Stimulated activated CD8-positive, alpha-beta memory T cell treated with anti-CD3 and anti-CD28 coated beads, Interleukin-12 subunit alpha, Interleukin-12 subunit beta, amount 100 ng/mL, for 24 hours (primary cell): ENCODE results near the gene ACTR3C.
A peak's percentile ranks its signal among the peaks of the same experiment; 100 is the strongest.

Experiments used
- DNase-seq: peaks from one replicate; pipeline ENCODE4 v3.0.0-alpha.2; 2020; ENCODE audit errors: extremely low read depth

ACTR3C gene

DNA sequence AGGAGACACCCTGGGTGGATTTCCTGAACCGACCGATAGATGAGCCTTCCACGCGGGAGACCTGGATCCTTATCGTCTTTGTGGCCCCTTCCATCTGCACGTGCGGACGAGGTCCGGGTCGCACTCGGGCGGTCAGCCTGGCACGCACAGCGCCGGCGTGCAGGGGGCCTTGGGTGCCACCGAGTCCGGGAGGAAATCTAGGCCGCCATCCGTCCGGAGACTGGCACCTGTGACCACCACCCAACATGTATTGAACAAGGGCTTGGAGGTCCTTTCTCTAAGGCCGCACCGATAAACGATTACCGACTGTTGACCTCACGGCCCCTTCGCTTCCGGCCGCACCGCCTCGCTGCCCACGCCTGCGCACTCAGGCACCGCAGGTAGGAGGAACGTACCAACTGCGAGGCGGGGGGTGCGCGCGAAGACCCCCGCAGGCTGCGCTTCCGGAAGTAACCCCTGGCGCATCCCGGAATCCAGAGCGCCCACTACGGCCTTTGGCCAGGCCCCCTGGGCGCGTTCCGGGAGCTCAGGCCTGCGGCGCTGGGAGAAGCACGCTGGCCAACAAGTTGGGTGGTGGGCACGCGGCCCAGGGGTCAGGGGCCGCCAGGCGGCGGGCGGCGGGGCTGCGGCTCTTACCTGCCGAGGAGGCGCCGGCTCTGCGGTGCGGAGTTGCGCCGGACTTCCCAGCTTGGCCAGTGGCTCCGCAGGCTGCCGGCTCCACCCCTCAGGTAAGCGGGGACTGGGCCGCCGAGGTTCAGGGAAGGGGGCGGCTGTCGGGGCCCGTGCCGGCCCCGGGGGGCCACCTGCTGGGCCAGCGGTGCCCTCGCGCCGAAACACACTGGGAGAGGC, at the start of gene ACTR3C, which contains the start of gene LRRC61:
Gene ACTR3C, minus strand, starts transcription at position 713 of the 849 bp plus-strand sequence. CDS start 28,249 bp downstream, outside the sequence.
Gene LRRC61, plus strand, starts transcription at position 523 of the 849 bp plus-strand sequence. CDS start 13,507 bp downstream, outside the sequence.
- peak; percentile 54 for DNase-seq

DNA sequence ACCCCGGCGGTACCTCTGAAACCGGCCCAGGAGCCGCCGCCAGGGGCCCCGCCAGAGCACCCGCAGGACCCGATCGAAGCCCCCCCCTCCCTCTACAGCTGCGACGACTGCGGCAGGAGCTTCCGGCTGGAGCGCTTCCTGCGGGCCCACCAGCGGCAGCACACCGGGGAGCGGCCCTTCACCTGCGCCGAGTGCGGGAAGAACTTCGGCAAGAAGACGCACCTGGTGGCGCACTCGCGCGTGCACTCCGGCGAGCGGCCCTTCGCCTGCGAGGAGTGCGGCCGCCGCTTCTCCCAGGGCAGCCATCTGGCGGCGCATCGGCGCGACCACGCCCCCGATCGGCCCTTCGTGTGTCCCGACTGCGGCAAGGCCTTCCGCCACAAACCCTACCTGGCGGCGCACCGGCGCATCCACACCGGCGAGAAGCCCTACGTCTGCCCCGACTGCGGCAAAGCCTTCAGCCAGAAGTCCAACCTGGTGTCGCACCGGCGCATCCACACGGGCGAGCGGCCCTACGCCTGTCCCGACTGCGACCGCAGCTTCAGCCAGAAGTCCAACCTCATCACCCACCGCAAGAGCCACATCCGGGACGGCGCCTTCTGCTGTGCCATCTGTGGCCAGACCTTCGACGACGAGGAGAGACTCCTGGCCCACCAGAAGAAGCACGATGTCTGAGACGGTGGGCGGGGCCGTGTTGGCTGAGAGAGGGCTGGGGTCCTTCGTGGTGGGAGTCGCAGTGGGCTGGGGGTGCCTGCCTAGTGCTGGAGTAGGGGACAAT, 49.1 kb upstream of the ACTR3C start:
- DNase-seq: no peak

DNA sequence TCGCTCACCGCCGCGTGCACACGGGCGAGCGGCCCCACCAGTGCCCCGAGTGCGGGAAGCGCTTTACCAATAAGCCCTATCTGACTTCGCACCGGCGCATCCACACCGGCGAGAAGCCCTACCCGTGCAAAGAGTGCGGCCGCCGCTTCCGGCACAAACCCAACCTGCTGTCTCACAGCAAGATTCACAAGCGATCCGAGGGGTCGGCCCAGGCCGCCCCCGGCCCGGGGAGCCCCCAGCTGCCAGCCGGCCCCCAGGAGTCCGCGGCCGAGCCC, 48.6 kb upstream of the ACTR3C start:
- DNase-seq: no peak

GRCh38 chr7:150371131-150371995, 48.0 kb upstream of the ACTR3C start:
- no peak for DNase-seq

- DNase-seq: no peak
Observed at GRCh38 chr7:150370612-150371071, 47.3 kb upstream of the ACTR3C start.

- DNase-seq: no peak
Observed at GRCh38 chr7:150369748-150370501, 46.6 kb upstream of the ACTR3C start.

- DNase-seq: no peak
Observed at GRCh38 chr7:150368884-150369747, 45.8 kb upstream of the ACTR3C start.

DNA sequence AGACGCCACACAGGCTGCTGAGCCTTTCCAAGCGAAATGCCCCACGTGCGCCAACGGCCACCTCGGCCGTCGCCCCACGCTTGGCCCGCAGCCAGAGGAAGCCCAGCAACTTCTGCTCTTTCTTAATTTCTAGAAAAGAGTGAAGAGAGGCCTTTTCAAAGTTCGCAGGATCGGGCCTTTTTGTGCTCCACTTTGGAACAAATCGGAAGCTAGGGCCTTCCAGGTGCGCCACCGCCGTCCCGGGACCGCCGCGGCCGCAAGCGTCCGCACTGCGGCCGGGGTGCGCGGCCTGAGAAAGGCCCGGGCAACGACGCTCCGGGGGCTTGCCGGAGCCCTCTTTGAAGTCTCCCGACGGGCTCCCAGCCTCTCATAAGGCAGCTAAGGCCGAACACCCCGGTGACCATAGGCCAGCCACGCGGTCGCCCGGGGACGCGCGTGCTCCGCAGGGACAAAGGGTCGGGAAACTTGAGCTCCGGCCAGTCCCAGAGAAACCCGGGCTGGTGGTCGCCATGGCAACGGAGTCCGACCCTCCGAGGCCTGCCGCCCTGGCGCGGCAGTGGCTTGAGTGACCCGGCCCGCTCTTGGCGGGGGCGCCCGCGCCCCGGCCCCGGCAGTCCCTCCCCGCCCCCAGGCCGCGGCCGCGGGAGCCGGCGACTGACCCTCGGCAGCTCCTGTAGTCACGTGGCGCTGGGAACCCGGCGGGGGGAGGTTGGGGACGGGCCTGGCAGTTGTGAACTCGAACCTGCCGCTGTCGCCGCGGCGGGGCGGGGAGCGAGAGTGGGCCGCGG, 44.9 kb upstream of the ACTR3C start, which contains the start of gene REPIN1:
Gene REPIN1, plus strand, starts transcription at position 727 of the 788 bp plus-strand sequence. CDS start 890 bp downstream, outside the sequence.
- peak; percentile 67 for DNase-seq

DNA sequence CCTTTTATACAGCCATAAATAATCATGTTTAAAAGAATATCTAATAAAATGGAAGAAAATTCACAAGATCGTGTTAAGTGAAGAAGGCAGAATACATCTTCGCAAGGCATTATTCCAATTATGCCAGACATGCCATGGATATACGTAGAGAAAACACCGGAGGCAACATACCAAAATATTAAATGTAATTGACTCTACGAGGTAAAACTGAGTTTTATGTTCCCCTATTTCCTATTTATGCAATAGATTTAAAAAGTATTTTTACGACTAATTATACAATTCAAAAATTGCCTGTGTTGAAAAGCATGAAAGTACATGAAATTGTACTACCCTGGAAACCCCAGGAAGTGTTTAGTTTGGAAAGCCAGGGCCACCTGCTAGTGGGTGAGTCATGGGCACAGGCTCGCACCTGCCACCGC, 44.3 kb upstream of the ACTR3C start:
- DNase-seq: no peak

GRCh38 chr7:150365673-150366398, 42.5 kb upstream of the ACTR3C start:
- DNase-seq: no peak

- DNase-seq: no peak
Observed at GRCh38 chr7:150365194-150365593, 41.8 kb upstream of the ACTR3C start.

- no peak for DNase-seq
Observed at GRCh38 chr7:150363872-150364271, 40.5 kb upstream of the ACTR3C start.

GRCh38 chr7:150363370-150363769, 40.0 kb upstream of the ACTR3C start:
- DNase-seq: no peak

DNA sequence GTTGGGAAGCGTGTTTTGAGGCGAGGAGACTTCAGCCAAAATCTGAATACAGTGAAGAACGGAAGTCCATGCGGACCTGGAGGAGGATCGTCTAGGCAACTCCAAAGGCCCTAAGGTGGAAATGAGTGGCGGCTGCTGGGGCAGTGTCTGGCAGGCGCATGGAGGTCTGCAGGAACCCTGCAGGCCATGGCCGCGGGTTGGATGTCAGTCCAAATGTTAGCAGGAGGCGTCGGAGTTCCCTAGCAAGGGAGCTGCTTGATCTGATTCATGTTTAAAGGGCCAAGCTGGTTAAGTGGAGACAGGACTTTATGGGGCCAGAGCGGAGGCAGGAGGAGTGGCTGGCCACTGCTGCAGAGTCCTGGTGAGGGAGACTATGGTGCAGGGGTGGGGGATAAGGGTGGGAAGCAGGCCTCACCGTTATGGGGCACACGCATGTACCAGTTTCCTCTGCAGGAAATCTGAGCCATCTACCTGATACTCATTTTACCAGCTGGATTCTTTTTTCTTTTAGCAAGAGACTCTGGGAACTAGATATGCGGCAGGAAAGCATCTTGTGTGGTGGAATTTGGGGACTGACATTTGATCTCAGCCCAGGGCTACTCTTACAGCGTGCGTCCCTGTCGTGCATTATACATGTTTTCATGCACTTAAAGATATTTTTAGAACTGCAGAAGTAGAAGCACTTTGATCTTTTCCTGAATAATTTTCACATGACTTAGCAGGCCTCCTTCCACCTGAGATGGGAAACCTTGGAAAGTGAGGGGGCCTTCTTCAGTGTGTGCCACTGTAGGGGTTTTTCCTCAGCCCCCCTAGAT, 38.7 kb upstream of the ACTR3C start:
- no peak for DNase-seq

- DNase-seq: no peak
Observed at GRCh38 chr7:150361402-150361801, 38.1 kb upstream of the ACTR3C start.

GRCh38 chr7:150360363-150361058, 37.2 kb upstream of the ACTR3C start:
- DNase-seq: no peak
